ENCODE results near the gene FAM120B. TPM values are rescaled to one million over a fixed set of nuclear protein-coding genes. Genes with fewer than 3 reads are reported as not detected.

Gene FAM120B
- total and polyA plus RNA-seq, 8 donors: 5.6 to 18.7 (median 11.7) TPM

GRCh38 chr6:170424604-170425126 lies 118.1 kb downstream of the FAM120B start:
- ATAC-seq: no peak
- DNase-seq: no peak
- no peak for TF ChIP-seq CTCF (IDR thresholded peaks at IDR 0.05)
- Histone ChIP-seq H3K9me3 (no peaks in the 10 kb centered on the region), H3K4me3 (no peak overlapping the region), H3K36me3 (no peaks in the 10 kb centered on the region), H3K27me3 (no peaks in the 10 kb centered on the region), H3K4me1 (no peaks in the 10 kb centered on the region), H3K27ac (no peak overlapping the region)
- intact Hi-C loops (cut with DNase I): no loop called here
- FAIRE-seq: no peak
- 76 to 82% methylated on average over 7 of the region's 7 CpGs for WGBS, 2 donors

GRCh38 chr6:170429450-170429849 lies 122.9 kb downstream of the FAM120B start:
- 74 to 75% methylated on average over 7 of the region's 7 CpGs for WGBS, 2 donors
- no peak for ATAC-seq
- Histone ChIP-seq H3K27me3 (no peaks in the 10 kb centered on the region), H3K9me3 (peaks cover 0 to 5% (median 0%) of the 10 kb centered on the region in 4 donors), H3K36me3 (no peaks in the 10 kb centered on the region), H3K27ac (no peak overlapping the region), H3K4me3 (no peak overlapping the region), H3K4me1 (no peaks in the 10 kb centered on the region)
- DNase-seq: no peak
- TF ChIP-seq CTCF (IDR thresholded peaks at IDR 0.05): no peak
- no peak for FAIRE-seq
- intact Hi-C loops (cut with DNase I): no loop called here

- no peak overlapping the region for H3K27ac ChIP-seq
- H3K36me3 ChIP-seq: no peaks in the 10 kb centered on the region
- peaks cover 0 to 5% (median 0%) of the 10 kb centered on the region in 4 donors for H3K9me3 ChIP-seq
- peaks cover 0 to 9% (median 0%) of the 10 kb centered on the region in 3 donors for H3K4me1 ChIP-seq
- FAIRE-seq (no peak), ATAC-seq (no peak), DNase-seq (no peak)
- intact Hi-C loops (cut with DNase I): no loop called here
- no peak for TF ChIP-seq CTCF (IDR thresholded peaks at IDR 0.05)
- H3K4me3 ChIP-seq: no peak overlapping the region
- WGBS, 2 donors: 76 to 77% methylated on average over 16 to 17 of the region's 17 CpGs
- no peaks in the 10 kb centered on the region for H3K27me3 ChIP-seq
These were observed 126.9 kb downstream of the FAM120B start for GRCh38 chr6:170433163-170434116.

GRCh38 chr6:170434117-170434820 lies 127.7 kb downstream of the FAM120B start:
- no peak overlapping the region for H3K27ac ChIP-seq
- DNase-seq (no peak), FAIRE-seq (no peak), ATAC-seq (no peak)
- no peaks in the 10 kb centered on the region for H3K27me3 ChIP-seq
- no peak for TF ChIP-seq CTCF (IDR thresholded peaks at IDR 0.05)
- peaks cover 0 to 5% (median 0%) of the 10 kb centered on the region in 4 donors for H3K9me3 ChIP-seq
- intact Hi-C loops (cut with DNase I): no loop called here
- 66 to 72% methylated on average over 20 of the region's 20 CpGs for WGBS, 2 donors
- peaks cover 0 to 9% (median 0%) of the 10 kb centered on the region in 3 donors for H3K4me1 ChIP-seq
- no peak overlapping the region for H3K4me3 ChIP-seq
- H3K36me3 ChIP-seq: no peaks in the 10 kb centered on the region
